AG04450 (cell line): Measurements from ENCODE around the gene DERL2. TPM values are rescaled to one million over a fixed set of nuclear protein-coding genes. Genes with fewer than 3 reads are reported as not detected.

ENCODE experiments used
- CTCF ChIA-PET: fragments of 300-600, 350-600 bp; formaldehyde crosslinking; extraction: SDS; loops from one replicate; lab custom pipeline; 2022; ENCODE audit warnings: antibody characterized with exemption, inconsistent platforms; lab: Charles Lee
- POLR2A ChIA-PET: fragments of 350-600 bp; formaldehyde crosslinking; extraction: SDS; loops from one replicate; lab custom pipeline; 2021; ENCODE audit warnings: antibody characterized with exemption, inconsistent platforms; lab: Yijun Ruan, JAX
- DNase-seq: peaks from one replicate; pipeline ENCODE4 v3.0.0-alpha.2; 2011; ENCODE audit warnings: low read depth, low spot score
- H3K27ac ChIP-seq: one replicate; pipeline ENCODE4 v1.5.1; 2012; ENCODE audit warnings: low read depth, low read length, control low read depth
- H3K27me3 ChIP-seq: one replicate; pipeline ENCODE4 v1.6.0; 2012; ENCODE audit warnings: low read length; ENCODE audit not compliant: control insufficient read depth, insufficient read depth
- H3K4me3 ChIP-seq: 2 replicates; pipeline ENCODE4 v1.5.1; 2011; ENCODE audit warnings: mild to moderate bottlenecking, low read depth, low read length, control low read depth
- H3K9me3 ChIP-seq: 2 replicates; pipeline ENCODE4 v1.5.1; 2012; ENCODE audit warnings: low read length; ENCODE audit not compliant: control insufficient read depth, insufficient read depth
- CTCF ChIP-seq: IDR thresholded peaks from 2 replicates; pipeline ENCODE4 v1.5.1; 2011; ENCODE audit warnings: low read depth, low read length, control low read depth, inconsistent platforms
- polyA minus RNA-seq: library from RNA; depleted of rRNA, polyadenylated mRNA; stranded (reverse); fragments of >200 nt; gene quantifications from 2 replicates; pipeline ENCODE4 v1.2.3, GENCODE V29; 2011; rRNA and poly(A)+ RNA removed
- polyA plus RNA-seq: library from polyadenylated mRNA; depleted of rRNA; stranded (reverse); fragments of >200 nt; gene quantifications from 2 replicates; pipeline ENCODE4 v1.2.3, GENCODE V29; 2011; rRNA removed

Gene DERL2
- polyA plus RNA-seq (88.2 and 101 TPM in 2 replicates), polyA minus RNA-seq (23.1 and 23.5 TPM in 2 replicates)

- DNase-seq: no peak
- TF ChIP-seq CTCF: no peak
- ChIA-PET CTCF (interaction anchor here (0.6 to 1.8 kb wide), 3 partner anchors 10 to 222 kb away, joined by 3 to 7 read pairs (median 3); partner anchors contain the start of gene C1QBP), POLR2A (interaction anchor here (0.7 to 2.1 kb wide), 8 partner anchors 15 to 99 kb away, joined by 3 to 21 read pairs (median 7); partner anchors contain the start of genes C1QBP, DHX33 and NLRP1)
- Histone ChIP-seq H3K9me3 (no peaks in the 10 kb centered on the region), H3K4me3 (peak within 1 kb of the TSS; percentile 91), H3K27me3 (no peaks in the 10 kb centered on the region), H3K27ac (peak within 1 kb of the TSS; percentile 99)
These were observed at the start of gene DERL2 for GRCh38 chr17:5485270-5486205. DERL2 (minus strand) TSS chr17:5486178; CDS start chr17:5486161, 17 bp downstream.

- Histone ChIP-seq H3K9me3 (no peaks in the 10 kb centered on the region; the same call in 1 of the 2 replicates), H3K27me3 (no peaks in the 10 kb centered on the region), H3K27ac (no peak overlapping the region), H3K4me3 (no peak overlapping the region)
- no peak for TF ChIP-seq CTCF
- POLR2A ChIA-PET: no interaction called here
- CTCF ChIA-PET: no interaction called here
- no peak for DNase-seq
These were observed 49.5 kb upstream of the DERL2 start for GRCh38 chr17:5535436-5535835.

- DNase-seq: no peak
These were observed 47.7 kb upstream of the DERL2 start for GRCh38 chr17:5533486-5534315.

GRCh38 chr17:5532581-5532980 is 46.6 kb upstream of the DERL2 start:
- ChIA-PET CTCF (no interaction called here), POLR2A (no interaction called here)
- H3K27ac ChIP-seq: no peak overlapping the region
- no peaks in the 10 kb centered on the region; the same call in 1 of the 2 replicates for H3K9me3 ChIP-seq
- DNase-seq: no peak
- H3K27me3 ChIP-seq: no peaks in the 10 kb centered on the region
- TF ChIP-seq CTCF: no peak
- H3K4me3 ChIP-seq: no peak overlapping the region

More at GRCh38 chr17:5533486-5534315, 47.7 kb upstream of the DERL2 start:
- H3K4me3 ChIP-seq: no peak overlapping the region
- H3K9me3 ChIP-seq: no peaks in the 10 kb centered on the region; the same call in 1 of the 2 replicates
- no peak overlapping the region for H3K27ac ChIP-seq
- TF ChIP-seq CTCF: no peak
- H3K27me3 ChIP-seq: no peaks in the 10 kb centered on the region
- CTCF ChIA-PET: no interaction called here
- POLR2A ChIA-PET: no interaction called here
